GM20431 (cell line): Measurements from ENCODE around the gene SYTL2.

Experiments used
- in situ Hi-C: fragments of 300-500 bp; cut with MseI, MboI; formaldehyde crosslinking; loops from one replicate; pipeline ENCODE4 v1.15.0; 2020; ENCODE audit warnings: low sequenced_read_pairs; ENCODE audit not compliant: unreplicated experiment

The SYTL2 gene

DNA sequence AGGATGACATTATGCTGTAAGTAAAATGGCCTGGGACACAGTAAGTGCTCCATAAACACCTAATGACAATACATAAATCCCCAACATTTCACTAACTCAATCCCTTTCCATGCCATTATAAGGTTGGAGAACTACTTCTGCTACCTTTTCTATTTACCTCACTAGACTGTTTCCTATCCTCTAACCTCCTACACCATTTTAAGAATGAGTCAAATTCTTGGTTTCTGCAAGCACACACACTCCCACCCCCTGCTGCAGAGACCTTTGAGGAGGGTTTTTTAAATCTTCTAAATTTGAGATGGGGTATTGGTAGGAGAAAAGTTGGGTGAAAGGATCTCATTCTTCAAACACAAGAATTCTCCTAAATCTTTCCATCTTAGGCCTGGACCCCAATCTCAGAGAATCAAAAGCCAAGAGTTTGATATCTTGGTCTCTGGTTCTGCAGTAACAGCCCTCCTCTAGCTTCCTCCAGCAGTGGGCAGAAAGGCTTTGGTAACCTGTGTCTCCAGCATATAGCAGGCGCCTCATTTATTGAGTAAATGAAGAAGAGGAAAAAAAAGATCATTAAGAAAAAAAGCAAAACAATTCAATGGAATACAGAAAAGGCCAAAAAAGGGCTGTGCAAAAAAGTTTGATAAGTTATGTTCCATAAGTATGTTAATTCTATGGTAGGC lies 42.3 kb downstream of the SYTL2 start:
- in situ Hi-C loops = no loop called here

GRCh38 chr11:85767246-85767945 lies 43.5 kb downstream of the SYTL2 start:
- in situ Hi-C loops = no loop called here

- in situ Hi-C loops = no loop called here
These were observed 44.2 kb downstream of the SYTL2 start for GRCh38 chr11:85766721-85767161.

GRCh38 chr11:85764796-85765195 lies 46.1 kb downstream of the SYTL2 start:
- in situ Hi-C loops = no loop called here

- in situ Hi-C loops = no loop called here
These were observed 48.7 kb downstream of the SYTL2 start for GRCh38 chr11:85762226-85762625.

DNA sequence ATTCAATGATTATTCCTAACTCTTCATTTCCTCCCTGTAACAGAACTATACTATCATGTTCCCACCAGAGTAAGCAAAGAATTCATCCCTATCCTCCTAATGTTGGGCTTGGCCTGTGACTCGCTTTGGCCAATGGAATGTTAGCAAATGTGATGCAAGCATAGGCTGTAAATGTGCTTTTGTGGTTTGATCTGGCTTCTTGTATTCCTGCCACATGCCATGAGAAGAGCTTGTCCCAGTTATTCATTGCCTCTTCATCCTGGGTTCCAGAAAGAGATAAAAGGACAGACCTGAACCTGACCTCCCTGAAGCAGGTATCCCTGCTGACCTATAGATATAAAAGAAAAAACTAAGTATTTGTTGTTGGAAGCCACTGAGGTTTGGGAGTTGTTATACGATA lies 51.0 kb downstream of the SYTL2 start:
- in situ Hi-C loops = no loop called here

DNA sequence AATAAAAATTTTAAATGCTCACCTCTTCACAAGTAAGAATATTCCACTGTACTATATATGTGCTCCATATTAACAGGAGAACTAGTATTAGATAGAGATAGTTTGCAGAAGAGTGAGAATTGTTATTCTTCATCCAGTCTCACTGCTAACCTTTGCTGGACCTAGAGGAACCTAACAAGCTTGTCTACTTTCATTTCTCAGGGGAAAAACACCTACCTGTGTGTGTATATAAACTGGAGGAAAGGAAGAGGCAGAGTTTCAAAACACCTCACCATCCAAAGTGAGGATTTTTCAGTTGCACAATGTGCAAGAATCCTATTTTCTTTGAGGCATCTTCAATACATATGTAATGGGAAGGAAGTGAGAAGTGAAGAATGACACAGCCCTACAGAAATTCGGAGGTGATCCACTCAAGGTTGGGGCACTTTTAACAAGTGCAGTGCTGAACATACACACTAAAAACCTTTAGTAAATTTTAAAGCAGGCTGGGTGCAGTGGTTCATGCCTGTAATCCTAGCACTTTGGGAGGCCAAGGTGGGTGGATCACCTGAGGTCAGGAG lies 52.4 kb downstream of the SYTL2 start:
- in situ Hi-C loops = no loop called here

GRCh38 chr11:85758026-85758425 lies 52.9 kb downstream of the SYTL2 start:
- in situ Hi-C loops = no loop called here

DNA sequence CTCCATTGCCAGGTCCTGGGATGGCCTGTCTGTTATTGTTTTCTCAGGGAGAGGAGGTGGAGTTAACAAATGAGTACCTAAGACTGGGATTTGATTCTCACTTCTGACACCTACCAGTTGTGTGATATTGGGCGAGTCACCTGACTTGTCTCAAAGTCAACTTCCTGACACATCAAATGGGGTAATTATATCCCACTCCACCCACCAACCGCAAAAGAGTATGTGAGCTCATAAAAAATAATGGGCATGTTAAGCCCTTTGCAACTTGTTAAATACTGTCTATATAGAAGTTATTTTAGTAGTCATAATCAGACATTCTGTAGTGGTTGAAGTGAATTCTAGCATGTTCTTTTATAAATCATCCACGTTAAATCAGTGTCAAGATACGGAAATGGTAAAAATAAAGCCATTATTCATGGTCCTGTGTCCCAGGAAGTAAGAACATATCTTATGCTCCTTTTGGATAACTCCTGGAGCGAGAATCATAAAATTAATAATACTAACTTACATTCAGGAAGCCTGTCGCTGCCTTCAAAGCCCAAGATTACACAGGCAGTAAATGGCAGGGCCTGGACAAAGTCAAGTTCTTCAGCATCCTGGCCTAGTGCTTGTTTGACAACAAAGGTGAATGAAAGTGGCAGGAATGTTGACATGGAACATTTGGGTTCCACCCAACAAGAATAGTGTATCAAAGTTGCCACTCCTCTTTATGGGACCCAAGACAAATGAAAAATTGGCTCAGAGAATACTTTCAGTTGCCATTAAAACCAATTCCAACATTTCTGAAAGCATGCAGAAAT lies 54.3 kb downstream of the SYTL2 start:
- in situ Hi-C loops = no loop called here

- in situ Hi-C loops = no loop called here
These were observed 55.2 kb downstream of the SYTL2 start for GRCh38 chr11:85755701-85756100.

DNA sequence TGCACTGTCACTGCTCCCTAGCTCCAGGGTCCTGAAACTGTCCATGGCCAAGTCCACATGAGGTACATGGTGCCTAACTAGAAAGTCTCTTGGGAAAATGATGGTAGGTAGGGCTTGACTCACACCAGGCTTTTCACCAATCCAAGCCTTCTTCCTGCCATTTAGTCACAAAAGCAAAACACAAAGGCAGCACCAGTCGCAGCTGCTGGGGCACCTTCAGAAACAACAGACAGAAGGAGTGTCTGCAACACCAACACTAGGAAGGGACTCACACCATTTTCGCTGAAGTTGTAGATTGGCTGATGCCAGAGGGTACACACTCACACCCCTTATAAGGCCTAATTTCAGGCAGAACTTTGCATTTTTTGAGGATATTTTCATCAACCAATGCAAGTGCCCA lies 55.7 kb downstream of the SYTL2 start:
- in situ Hi-C loops = no loop called here

GRCh38 chr11:85752890-85753581 lies 57.9 kb downstream of the SYTL2 start:
- in situ Hi-C loops = no loop called here

DNA sequence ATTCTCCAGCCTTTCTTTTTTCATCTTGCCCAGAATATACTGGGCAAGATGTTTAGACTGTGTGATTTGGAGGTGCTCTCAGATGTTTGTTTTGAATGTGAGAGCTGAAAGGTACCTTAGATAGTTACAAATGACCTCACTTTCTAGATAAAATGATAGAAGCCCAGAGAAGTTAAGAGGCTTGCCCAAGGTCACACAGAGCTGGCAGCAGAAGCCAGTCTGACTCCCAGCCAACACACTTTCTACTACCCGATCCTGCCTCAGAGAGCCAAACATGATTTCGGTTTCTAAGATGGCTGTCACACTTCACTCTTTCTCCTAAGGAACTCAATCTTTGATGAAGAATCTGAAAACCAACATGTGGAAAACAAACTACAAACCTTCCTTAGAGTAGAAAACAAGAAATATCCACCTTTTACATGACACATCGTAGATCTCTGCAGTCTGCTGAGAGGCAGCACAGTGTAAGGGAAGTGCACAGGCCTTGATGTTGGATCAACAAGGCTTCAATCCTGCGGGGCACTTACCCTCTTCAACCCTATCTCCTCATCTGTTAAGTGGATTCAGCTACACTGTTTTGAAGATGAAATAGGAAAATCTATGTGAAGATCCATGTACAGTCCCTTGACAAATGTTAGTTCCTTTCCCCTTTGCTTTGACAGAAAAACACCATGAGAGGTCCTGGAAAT lies 58.6 kb downstream of the SYTL2 start:
- in situ Hi-C loops = no loop called here

- in situ Hi-C loops = no loop called here
These were observed 59.2 kb downstream of the SYTL2 start for GRCh38 chr11:85751724-85752123.

GRCh38 chr11:85750646-85751045 lies 60.3 kb downstream of the SYTL2 start:
- in situ Hi-C loops = no loop called here

- in situ Hi-C loops = no loop called here
These were observed 61.1 kb downstream of the SYTL2 start for GRCh38 chr11:85749884-85750283.

GRCh38 chr11:85749287-85749834 lies 61.6 kb downstream of the SYTL2 start:
- in situ Hi-C loops = no loop called here

- in situ Hi-C loops = no loop called here
These were observed 62.5 kb downstream of the SYTL2 start for GRCh38 chr11:85748455-85748891.

GRCh38 chr11:85746670-85747069 lies 64.3 kb downstream of the SYTL2 start:
- in situ Hi-C loops = no loop called here
